ENCODE results near the gene DPT. TPM values are rescaled to one million over a fixed set of nuclear protein-coding genes. Genes with fewer than 3 reads are reported as not detected.

The DPT gene
- total and polyA plus RNA-seq, 2 donors from 2014 or later: 2.6 to 4.8 TPM

DNA sequence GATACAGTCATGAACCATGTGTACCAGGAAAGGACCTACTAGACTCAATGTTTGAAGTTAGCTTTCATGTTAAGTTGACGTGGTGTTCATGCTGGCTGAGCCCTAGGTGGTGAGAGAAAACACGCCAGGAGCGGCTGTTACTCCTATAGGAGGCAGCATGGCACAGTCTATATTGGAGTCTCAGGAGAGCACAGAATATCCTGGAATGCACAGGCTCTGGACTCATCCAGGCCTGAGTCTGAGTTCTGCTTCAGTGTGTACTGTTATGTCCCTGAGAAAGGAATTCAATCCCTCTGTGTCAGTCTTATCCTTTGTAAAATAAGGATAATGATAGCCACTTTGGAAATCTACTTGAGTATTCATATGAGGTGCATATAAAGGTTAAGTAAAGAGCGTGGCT is 41.2 kb downstream of the DPT start:
- intact Hi-C loops (cut with DNase I): no loop called here
- Histone ChIP-seq H3K9me3 (ENCODE audit: control insufficient read depth in 2 of 3, insufficient read depth in 1 of 3, low read length in 3 of 3) (no peaks in the 10 kb centered on the region), H3K27ac (ENCODE audit: low read depth in 2 of 2, low read length in 2 of 2) (no peak overlapping the region), H3K36me3 (ENCODE audit: control insufficient read depth in 2 of 3, insufficient read depth in 3 of 3, low read length in 3 of 3) (no peaks in the 10 kb centered on the region), H3K9ac (ENCODE audit: low read length in 3 of 3) (no peak overlapping the region), H3K4me1 (ENCODE audit: control insufficient read depth in 2 of 3, insufficient read depth in 2 of 3, low read depth in 1 of 3, low read length in 3 of 3) (peaks cover 0 to 5% (median 4%) of the 10 kb centered on the region in 3 donors), H3K27me3 (ENCODE audit: control insufficient read depth, insufficient read depth, low read length) (no peaks in the 10 kb centered on the region), H3K4me3 (ENCODE audit: low read length in 3 of 3) (no peak overlapping the region)
- DNase-seq (peak in 3 of 5 donors; percentile 38 to 62 (median 53)), FAIRE-seq (no peak)
- TF ChIP-seq, protein P1, sequence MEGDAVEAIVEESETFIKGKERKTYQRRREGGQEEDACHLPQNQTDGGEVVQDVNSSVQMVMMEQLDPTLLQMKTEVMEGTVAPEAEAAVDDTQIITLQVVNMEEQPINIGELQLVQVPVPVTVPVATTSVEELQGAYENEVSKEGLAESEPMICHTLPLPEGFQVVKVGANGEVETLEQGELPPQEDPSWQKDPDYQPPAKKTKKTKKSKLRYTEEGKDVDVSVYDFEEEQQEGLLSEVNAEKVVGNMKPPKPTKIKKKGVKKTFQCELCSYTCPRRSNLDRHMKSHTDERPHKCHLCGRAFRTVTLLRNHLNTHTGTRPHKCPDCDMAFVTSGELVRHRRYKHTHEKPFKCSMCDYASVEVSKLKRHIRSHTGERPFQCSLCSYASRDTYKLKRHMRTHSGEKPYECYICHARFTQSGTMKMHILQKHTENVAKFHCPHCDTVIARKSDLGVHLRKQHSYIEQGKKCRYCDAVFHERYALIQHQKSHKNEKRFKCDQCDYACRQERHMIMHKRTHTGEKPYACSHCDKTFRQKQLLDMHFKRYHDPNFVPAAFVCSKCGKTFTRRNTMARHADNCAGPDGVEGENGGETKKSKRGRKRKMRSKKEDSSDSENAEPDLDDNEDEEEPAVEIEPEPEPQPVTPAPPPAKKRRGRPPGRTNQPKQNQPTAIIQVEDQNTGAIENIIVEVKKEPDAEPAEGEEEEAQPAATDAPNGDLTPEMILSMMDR (IDR thresholded peaks at IDR 0.05; ENCODE audit: borderline replicate concordance, extremely low read depth, insufficient read depth): no peak

DNA sequence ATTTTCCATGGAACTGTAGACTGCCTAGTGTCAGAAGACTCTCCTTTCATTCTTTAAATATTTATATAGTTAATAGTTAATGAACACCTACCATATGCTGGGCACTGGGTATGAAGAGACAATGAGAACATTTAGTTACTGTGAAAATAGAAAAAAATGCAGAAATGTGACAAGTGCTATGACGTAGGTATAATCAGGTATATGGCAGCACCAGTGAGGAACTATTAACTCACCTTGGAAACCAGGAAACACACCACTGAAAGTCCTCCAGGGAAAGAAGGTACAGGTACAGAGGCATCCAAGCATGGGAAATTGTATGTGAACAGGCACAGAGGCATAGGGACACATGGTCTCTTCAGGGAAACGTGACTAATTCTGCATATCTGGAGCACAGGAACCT is 42.3 kb downstream of the DPT start:
- H3K27me3 ChIP-seq (ENCODE audit: control insufficient read depth, insufficient read depth, low read length): no peaks in the 10 kb centered on the region
- H3K9me3 ChIP-seq (ENCODE audit: control insufficient read depth in 2 of 3, insufficient read depth in 1 of 3, low read length in 3 of 3): no peaks in the 10 kb centered on the region
- H3K9ac ChIP-seq (ENCODE audit: low read length in 3 of 3): no peak overlapping the region
- TF ChIP-seq, protein P1 (IDR thresholded peaks at IDR 0.05; ENCODE audit: borderline replicate concordance, extremely low read depth, insufficient read depth): no peak
- intact Hi-C loops (cut with DNase I): no loop called here
- H3K4me1 ChIP-seq (ENCODE audit: control insufficient read depth in 2 of 3, insufficient read depth in 2 of 3, low read depth in 1 of 3, low read length in 3 of 3): peaks cover 0 to 5% (median 4%) of the 10 kb centered on the region in 3 donors
- no peaks in the 10 kb centered on the region for H3K36me3 ChIP-seq (ENCODE audit: control insufficient read depth in 2 of 3, insufficient read depth in 3 of 3, low read length in 3 of 3)
- H3K27ac ChIP-seq (ENCODE audit: low read depth in 2 of 2, low read length in 2 of 2): peak overlapping the region in 1 of 2 donors; percentile 13
- no peak overlapping the region for H3K4me3 ChIP-seq (ENCODE audit: low read length in 3 of 3)
- no peak for FAIRE-seq
- peak in 2 of 5 donors; percentile 51 to 57 for DNase-seq

DNA sequence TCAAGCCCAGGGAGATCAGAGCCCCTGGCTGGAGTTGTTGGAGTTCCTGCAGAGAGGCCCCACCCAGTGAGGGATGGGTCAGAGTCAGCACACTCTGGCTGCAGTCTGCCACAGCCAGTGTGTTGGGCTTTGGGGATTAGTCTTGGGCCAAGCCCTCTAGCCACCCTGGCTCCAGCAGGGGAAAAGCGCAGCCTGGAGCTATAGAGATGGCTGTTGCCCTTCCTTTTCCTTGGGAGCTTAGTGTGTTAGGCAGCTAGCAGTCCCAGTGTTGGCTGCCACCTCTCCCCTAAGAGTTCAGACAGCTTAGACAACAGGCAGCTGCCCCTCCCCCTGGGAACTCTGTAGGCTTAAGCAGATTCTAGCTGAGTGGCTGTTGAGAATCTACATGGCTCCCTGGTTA is 45.1 kb downstream of the DPT start:
- H3K9ac ChIP-seq (ENCODE audit: low read length in 3 of 3): no peak overlapping the region
- no peaks in the 10 kb centered on the region for H3K36me3 ChIP-seq (ENCODE audit: control insufficient read depth in 2 of 3, insufficient read depth in 3 of 3, low read length in 3 of 3)
- H3K9me3 ChIP-seq (ENCODE audit: control insufficient read depth in 2 of 3, insufficient read depth in 1 of 3, low read length in 3 of 3): no peaks in the 10 kb centered on the region
- no peak overlapping the region for H3K4me3 ChIP-seq (ENCODE audit: low read length in 3 of 3)
- H3K27me3 ChIP-seq (ENCODE audit: control insufficient read depth, insufficient read depth, low read length): no peaks in the 10 kb centered on the region
- intact Hi-C loops (cut with DNase I): no loop called here
- no peak overlapping the region for H3K27ac ChIP-seq (ENCODE audit: low read depth in 2 of 2, low read length in 2 of 2)
- FAIRE-seq (no peak), DNase-seq (no peak)
- TF ChIP-seq, protein P1 (IDR thresholded peaks at IDR 0.05; ENCODE audit: borderline replicate concordance, extremely low read depth, insufficient read depth): no peak
- H3K4me1 ChIP-seq (ENCODE audit: control insufficient read depth in 2 of 3, insufficient read depth in 2 of 3, low read depth in 1 of 3, low read length in 3 of 3): peaks cover 0 to 5% (median 4%) of the 10 kb centered on the region in 3 donors

DNA sequence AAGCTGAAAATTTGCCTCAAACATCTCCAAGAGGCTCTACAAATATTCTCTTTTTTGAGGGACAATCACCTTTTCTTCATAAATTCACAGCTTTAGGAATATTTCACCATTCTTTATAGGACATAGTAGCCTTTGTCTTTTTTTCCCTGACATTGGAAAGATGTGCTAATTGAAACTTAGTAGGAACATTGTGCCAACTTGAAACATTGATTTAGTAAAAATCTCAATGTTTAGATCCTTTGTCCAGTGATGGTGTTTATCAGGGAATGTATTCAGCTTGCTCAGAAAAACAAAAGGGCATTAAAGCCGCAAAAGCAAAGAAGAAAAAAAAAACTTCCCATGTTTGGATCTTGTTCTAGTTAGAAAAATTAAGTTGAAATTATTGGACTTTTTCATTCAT is 52.1 kb downstream of the DPT start:
- Histone ChIP-seq H3K36me3 (ENCODE audit: control insufficient read depth in 2 of 3, insufficient read depth in 3 of 3, low read length in 3 of 3) (no peaks in the 10 kb centered on the region), H3K9me3 (ENCODE audit: control insufficient read depth in 2 of 3, insufficient read depth in 1 of 3, low read length in 3 of 3) (no peaks in the 10 kb centered on the region), H3K4me1 (ENCODE audit: control insufficient read depth in 2 of 3, insufficient read depth in 2 of 3, low read depth in 1 of 3, low read length in 3 of 3) (no peaks in the 10 kb centered on the region), H3K4me3 (ENCODE audit: low read length in 3 of 3) (no peak overlapping the region), H3K9ac (ENCODE audit: low read length in 3 of 3) (no peak overlapping the region), H3K27ac (ENCODE audit: low read depth in 2 of 2, low read length in 2 of 2) (no peak overlapping the region), H3K27me3 (ENCODE audit: control insufficient read depth, insufficient read depth, low read length) (no peaks in the 10 kb centered on the region)
- DNase-seq (no peak), FAIRE-seq (no peak)
- TF ChIP-seq, protein P1 (IDR thresholded peaks at IDR 0.05; ENCODE audit: borderline replicate concordance, extremely low read depth, insufficient read depth): no peak
- intact Hi-C loops (cut with DNase I): no loop called here

Measured in kidney (tissue), 14 donors.